Activated T-cell treated with anti-CD3 and anti-CD28 coated beads for 4 hours (primary cell): ENCODE results near the gene CLDN34.

Experiments used
- DNase-seq: peaks from one replicate; pipeline ENCODE4 v3.0.0-alpha.2; 2020

The CLDN34 gene, protein sequence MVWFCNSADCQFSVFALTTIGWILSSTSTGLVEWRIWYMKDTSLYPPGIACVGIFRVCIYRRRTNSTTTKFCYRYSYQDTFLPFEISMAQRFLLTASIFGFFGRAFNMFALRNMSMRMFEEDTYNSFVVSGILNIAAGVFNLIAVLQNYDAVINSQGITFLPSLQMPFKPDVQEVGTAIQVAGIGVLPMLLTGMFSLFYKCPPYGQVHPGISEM

DNA sequence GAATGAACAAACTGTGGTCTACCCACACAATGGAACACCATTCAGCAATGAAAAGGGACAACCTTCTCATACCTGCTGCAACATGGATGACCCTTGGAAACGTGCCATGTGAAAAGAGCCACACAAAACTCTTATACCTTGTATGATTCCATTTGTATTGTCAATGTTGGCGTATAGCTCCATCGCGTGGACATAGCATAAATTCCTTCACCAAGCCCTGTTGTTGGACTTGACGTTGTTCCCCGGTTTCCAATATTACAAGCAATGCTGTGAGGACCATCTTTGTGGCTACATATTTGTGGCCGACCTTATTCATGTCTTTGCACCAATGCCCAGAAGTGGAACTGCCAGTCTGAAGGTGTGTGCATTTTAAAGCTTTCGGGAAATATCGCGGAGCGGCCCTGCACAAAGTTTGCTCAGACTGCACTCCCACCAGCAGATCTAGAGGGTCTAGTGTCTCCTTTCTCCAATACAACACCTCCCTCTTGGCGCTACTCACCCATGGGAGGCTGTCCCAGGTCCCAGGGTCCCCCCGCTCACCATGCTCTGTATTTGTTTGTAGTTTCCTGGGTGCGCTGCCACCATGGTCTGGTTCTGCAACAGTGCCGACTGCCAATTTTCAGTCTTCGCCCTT is at the start of gene CLDN34:
Gene CLDN34, plus strand, starts transcription at position 584 of the 634 bp plus-strand sequence. Its CDS starts 0 bp downstream, at position 584.
- no peak for DNase-seq

DNA sequence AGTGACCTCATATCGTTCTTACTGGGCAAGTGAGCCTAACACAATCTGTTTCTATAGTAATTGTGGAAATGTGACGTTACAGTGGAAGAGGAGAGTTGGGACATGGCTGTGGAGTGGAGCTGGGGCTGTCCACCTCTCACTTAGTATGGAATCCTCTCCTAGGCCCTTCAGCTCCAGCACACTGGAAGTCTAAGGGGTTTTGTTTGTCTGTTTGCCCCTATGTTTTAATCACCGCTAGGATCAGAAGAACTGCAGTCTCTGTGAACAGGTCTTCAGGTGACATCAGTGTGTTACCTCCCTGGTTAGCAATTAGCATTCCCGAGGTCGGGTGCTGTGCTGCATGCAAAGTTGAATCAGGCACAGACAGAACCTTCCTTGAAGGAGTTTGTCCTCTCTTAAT is 49.3 kb upstream of the CLDN34 start:
- DNase-seq = no peak

DNA sequence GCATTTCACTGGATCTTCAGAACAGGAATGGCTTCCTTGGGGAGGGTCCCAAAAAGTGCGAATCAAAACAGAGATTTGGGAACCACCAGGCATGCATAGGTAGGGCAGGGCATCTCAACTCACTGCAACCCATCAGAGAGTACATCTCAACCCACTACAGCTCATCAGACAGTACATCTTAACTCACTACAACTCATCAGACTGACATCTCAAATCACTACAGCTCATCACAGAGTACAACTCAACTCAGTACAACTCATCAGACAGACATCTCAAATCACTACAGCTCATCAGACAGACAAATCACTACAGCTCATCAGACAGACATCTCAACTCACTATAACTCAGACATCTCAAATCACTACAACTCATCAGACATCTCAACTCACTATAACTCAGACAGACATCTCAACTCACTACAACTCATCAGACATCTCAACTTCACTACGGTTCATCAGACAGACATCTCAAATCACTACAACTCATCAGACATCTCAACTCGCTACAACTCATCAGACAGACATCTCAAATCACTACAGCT is 47.5 kb upstream of the CLDN34 start:
- no peak for DNase-seq

DNA sequence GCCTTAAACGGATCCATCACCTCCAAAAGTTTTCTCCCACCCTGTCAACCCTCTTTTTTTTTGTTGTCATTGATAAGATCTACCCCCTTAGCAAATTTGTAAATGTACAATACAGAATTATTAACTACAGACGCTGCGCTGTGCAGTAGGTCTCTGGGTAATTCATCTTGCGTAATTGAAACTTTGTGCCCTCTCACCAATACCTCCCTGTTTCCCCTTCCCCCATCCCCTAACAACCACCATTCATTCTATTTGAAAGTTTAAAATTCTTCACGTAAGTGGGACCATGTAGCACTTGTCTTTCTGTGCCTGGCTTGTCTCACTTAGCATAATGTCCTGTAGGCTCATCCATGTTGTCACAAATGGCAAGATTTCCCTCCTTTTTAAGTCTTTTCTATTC is 45.8 kb upstream of the CLDN34 start:
- no peak for DNase-seq

DNA sequence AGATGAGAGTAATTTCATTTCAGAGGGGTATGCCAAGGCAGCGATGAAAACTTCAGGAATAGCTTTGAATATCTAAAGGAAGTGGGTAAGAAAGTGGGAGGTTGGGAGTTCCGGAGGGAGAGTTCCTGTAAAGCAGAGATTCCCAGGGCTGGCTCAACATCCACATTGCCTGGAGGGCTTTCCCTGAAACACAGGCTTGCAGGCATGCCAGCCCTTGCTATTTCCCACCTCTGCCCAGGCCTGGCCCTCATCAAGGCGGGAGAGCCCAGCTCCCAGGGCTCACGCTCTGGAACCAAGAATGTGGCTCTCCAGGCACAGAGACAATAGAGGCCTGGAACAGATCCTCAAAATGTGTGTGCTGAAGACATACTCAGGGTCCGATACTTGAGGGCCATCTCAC is 43.8 kb upstream of the CLDN34 start:
- no peak for DNase-seq

DNA sequence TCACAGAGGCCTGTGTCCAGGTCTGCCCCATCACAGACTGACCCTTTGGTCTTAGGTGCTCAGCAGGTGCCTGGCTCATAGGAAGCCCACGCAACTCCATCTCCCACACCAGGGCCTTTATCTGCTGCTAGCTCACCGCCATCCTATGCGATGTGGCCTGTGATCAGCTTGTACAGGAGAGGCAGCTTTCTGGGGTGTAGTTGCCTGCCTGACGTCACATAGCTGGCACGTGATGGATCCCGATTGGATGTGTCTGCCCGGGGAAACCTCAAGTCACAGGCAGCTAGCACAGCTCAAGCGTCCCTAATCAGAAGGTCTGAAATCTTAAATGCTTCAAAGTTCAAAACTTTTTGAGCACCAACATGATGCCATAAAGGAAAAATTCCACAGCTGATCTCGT is 41.2 kb upstream of the CLDN34 start:
- DNase-seq = no peak

DNA sequence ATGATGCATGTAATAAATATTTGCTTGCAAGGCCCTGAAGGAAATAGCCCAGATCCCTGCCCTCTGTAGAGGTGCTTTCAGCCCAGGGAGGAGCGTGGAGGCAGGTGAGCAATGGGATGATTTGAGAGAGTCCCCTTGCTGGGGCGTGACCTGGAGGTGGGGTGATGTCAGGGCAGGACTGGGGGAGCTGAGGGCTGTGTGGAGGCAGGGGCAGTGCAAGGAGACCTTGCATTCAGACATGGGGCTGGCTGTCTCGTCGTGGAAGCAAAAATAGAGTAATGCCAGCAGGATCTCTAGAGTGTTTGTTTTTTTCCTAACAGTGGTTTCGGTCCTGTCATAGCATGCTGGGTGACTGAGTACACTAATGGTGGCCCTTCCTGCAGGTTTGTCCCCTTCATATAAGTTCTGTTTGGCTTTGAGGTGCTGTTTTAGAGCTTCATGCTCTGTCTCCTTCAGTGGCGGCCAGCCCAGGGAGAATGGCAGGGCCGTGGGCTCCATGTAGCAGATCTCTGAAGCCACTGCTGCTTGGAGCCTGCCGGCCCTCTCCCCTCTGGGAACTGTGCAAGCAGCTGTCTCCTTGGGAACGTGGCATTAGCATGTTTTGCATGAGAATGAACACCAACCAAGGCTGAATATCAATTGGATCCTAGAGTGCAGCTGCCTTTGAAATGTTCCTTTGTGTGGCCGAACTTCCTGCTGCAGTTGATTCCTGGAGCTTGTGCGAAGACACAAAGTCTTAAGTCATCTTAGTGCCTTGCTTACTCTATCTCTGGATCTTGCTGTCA is 39.3 kb upstream of the CLDN34 start:
- no peak for DNase-seq

DNA sequence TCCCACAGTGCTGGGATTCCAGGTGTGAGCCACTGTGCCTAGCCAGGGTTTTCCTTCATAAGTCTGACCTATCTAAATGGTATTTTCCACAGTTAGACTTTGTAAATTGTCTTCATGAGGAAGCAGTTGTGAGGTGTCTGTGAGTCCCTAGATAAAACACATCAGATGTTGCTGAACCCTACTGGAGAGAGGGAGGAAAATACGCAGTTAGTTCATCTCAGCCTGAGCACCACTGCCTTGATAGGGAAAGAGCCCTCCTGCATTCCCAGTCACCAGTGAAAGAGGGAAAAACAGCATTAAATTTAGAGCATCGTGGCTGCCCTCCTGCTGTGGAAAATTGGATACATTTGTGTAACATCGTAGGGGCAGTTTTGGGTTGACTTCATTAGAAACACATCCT is 31.7 kb upstream of the CLDN34 start:
- DNase-seq = no peak

DNA sequence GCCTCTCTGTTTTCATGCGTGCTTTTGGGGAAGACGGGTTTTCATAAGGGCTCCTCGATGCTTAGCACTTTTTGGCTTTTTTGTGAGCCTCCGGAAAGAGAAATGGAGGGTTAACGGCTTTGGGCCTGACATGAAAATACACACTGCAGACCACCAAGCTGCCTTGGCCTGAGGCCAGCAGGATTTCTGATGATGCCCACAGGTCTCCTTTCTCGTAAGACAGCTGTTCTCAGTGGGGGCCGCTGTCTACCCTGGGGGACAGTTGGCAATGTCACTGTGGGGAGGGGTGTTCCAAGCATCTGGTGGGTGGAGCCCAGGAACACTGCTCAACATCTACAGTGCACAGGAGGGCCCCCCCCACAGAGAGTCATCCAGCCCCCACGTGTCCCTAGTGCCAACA is 29.4 kb upstream of the CLDN34 start:
- DNase-seq = no peak

DNA sequence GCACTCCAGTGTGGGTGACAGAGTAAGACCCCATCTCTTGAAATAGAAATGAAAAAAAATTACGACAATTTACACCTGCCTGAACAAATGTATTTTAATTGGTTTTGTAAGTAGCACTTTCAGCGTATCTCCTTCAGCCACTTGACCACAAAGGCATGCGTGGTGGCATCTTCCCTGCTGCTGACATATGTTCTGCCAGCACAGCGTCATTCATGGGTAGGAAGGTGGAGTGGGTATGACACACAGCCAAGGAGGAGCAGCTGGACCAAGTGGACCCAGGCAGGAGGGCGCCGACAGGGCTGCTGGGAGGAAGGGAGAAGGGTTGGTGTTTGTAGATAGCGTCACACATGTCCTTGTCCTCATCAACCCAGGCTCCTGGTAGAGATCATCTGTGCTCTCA is 28.6 kb upstream of the CLDN34 start:
- no peak for DNase-seq

DNA sequence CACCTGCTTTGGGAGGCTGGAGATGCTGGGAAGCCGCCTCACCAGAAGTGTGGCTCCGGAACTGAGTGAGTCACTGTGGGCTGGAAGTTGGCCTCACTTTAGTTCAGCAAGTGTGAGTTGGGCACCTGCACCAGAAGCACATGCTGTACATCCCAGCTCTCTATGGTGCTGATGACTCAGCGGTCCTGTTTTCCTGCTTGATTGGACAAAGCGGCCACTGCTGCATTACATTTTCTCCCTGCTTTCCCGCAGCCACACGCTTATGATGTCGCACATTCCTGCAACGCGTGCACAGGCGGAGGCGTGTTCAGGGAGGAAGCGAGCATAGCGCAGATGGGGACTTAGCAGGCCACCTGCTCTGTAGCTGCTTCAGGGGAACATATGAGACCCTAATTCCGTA is 26.7 kb upstream of the CLDN34 start:
- no peak for DNase-seq

DNA sequence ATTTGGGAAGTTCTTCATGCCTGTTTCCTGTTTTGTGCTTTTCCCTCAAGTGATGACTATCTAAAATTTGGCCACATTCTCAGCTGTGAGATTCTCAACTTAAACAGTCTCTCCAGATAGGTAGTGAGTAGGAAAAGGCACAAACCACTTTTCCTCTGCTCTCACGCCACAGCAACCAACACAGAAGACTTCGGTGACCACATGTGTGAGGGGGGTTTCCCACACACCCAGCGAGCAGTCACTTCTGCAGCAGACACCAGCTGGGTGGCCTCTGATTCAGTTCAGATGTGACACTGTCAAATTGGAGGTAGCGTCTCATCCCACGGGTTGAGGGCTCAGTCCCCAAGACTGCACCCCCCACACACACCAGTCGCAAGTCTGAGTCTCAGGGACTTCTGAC is 25.1 kb upstream of the CLDN34 start:
- peak; percentile 9 for DNase-seq

DNA sequence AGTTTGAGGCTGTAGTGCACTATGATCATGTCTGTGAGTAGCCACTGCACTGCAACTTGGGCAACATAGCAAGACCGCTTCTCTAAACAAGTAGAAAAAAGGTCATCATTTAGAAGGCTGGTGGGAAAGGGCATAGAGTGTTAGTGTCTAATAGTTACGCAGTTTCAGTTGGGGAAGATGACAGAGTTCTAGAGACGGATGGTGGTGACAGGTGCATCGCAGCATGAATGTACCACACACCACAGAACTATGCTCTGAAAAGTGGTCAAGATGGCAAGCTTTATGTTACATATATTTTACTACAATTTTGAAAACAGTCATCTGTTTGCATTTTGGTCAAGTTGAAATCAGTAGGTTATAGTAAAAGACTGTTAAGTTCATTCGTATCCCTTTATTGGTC is 23.7 kb upstream of the CLDN34 start:
- DNase-seq = no peak

DNA sequence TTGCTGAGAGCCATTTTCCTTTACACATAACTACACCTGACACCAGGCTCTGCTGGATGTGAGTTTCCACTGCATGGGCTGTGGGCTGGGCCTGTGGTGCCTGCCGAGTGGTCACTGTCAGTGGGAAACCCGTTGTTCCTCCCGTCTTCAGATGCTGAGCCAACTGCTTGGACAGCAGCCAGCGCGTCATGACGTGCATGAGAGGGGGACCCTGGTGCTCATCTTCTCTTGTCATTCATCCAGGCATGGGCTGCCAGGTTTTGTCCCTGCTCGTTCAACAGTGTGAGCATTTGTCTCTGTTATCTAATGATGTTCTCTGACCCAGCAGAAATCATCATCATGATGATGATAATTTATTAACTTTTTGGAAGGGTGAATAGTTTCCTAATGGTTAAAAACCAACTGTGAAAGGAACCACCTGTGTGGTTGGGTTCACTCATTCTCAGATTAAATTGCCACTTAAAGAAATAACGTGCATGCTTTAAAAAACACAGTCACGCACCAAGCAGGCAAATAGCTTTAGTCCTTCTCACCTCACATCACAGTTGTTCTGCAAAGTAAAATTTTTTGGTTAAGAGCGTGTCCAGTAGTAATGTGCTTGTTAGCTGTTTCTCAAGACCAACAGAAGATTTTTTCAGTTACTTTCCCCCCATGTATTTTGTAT is 19.9 kb upstream of the CLDN34 start:
- DNase-seq = no peak

DNA sequence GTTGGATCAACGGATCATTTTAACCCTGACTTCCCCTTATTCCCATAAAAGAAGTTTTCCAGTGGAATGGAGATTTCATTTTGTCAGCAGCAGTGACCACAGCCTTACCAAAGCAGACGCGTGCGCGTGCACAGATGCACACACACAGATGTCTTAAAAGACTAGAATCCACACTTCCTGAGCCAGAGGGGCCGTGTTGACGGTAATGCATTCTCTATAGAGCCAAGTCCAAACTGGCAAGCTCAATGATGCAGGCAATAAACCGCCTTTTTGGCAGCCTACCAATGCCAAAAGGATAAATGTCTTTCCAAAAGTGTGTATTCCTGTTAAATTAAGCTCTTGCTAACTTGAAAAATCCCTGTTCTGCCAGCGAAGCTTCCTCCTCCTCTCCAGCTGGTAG is 18.8 kb upstream of the CLDN34 start:
- DNase-seq = no peak

DNA sequence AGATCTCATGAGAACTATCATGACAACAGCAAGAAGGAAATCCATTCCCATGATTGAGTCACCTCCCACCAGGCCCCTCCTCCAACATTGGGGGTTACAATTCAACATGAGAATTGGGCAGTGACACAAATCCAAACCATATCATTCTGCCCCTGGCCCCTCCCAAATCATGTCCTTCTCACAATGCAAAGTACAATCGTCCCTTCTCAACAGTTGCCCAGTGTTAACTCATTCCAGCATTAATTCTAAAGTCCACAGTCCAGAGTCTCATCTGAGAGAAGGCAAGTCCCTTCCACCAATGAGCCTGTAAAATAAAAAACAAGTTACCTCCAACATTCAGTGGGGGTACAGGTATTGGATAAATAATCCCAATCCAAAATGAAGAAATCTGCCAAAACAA is 14.9 kb upstream of the CLDN34 start:
- no peak for DNase-seq

DNA sequence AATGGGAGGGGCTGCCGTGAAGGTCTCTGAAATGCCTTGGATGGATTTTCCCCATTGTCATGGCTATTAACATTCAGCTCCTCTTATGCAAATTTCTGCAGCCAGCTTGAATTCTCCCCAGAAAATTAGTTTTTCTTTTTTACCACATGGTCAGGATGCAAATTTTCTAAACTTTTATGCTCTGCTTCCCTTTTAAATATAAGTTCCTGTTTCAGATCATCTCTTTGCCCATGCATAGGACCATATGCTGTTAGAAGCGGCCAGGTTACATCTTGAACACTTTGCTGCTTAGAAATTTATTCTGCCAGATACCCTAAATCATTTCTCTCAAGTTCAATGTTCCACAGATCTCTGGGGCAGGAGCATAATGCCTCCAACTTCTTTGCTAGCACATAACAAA is 13.8 kb upstream of the CLDN34 start:
- no peak for DNase-seq

DNA sequence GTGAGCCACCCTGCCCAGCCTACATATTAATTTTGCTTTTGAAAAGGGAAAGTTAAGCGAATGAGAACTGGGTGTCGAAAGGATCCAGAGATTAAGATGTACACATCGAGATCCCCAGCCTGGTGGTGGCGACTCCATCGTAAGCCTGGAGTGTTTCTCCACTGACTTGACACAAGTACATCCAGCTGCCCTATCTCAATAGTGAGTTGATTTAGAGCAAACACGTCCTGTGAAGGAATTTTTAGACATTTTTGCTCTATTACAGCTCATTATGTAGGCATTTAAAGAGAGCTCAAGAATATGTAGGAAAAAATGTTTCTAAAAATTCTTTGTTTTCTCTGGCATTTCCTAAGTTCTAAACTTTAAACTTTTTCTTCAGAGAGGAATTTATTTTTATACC is 11.7 kb upstream of the CLDN34 start:
- no peak for DNase-seq

DNA sequence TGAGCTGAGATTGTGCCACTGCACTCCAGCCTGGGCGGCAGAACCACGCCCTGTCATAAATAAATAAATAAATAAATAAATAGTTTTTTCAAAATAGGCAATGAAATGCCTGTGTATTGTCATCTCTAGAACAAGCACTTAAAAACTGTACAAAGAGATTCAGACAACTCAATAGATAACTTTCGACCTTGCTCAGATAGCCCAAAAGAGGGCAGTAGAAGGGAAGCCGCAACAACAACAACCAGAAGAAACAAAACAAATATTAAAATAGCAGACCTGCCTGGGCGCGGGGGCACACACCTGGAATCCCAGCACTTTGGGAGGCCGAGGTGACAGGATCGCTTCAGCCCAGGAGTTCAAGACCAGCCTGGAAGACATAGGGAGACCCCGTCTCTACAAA is 9.4 kb upstream of the CLDN34 start:
- no peak for DNase-seq

DNA sequence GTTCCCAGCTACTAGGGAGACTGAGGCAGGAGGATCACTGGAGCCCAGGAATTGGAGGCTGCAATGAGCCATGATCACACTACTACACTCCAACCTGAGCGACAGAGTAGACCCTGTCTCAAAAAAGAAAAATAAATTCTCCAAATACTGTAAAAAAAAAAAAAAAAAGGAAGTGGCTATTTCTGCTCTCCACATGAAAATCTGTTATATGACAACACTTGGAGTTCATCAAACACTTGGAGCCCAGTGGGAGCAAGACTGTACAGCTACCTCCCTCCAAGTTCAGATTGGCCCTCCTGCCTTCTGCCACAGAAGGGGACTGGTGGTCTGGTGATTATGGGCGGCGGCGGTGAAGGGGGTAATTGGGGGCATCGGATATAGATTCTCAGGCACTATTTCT is 9.0 kb upstream of the CLDN34 start:
- DNase-seq = no peak

DNA sequence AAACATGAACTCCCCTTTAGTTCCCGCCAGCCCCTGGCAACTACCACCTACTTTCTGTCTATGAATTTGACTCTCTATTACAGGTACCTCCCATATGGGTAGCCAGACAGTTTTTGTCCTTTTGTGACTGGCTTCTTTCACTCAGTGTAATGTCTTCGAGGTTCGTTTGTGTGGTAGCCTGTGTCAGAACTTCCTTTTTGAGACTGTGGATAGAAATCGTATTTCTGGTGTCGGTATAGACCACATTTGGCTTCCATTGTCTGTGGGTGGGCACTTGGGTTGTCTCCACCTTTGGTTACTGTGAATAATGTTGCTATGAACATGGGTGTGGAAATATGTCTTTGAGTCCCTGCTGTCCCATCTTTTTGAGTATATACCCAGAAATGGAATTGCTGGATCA is 5.4 kb upstream of the CLDN34 start:
- no peak for DNase-seq

DNA sequence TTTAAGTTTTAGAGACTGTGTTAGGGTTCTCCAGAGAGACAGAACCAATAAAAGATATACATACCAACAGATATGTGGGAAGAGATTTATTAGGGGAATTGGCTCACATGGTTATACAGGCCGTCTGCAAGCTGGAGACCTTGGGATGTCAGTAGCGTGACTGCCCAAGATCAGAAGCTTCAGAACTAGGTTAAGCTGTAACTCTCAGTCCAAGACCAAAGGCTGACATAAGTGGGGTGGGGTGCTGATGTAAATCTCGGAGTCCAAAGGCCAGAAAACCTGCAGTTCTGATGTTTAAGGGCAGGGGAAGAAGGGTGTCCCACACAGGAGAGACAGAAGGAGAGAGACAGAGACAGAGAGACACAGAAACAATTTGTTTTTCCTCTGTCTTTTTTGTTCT is 10.5 kb downstream of the CLDN34 start:
- no peak for DNase-seq

DNA sequence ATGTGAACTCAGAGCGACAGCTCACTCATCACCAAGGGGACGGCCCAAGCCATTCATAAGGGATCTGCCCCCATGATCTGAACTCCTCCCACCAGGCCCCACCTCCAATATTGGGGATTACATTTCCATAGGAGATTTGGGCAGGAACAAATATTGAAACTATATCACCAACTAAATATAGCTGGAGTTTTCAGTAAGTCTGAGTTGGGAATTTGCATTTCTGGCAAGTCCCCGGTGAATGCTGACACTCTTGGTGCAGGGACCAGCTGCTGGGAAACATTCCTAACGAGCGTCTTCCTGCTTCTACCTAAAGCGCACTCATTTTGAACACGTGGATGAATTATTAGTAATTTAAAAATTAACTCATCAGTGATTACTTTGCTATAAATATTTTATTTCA is 13.2 kb downstream of the CLDN34 start:
- no peak for DNase-seq

DNA sequence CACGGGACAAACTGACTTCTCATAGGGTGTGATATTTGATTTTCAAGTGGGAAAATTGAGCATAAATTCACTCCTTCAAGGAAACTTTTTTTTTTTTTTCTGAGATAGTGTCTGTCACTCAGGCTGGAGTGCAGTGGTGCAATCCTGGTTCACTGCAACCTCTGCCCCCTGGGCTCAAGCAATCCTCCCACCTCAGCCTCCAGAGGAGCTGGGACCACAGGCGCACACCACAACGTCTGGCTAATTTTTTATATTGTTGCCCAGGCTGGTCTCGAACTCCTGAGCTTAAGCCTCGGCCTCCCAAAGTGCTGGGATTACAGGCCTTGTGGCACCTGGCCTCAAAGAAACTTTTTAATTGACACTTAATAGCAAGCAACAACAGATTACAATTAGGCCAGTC is 13.8 kb downstream of the CLDN34 start:
- no peak for DNase-seq
